ENCODE measurements around the gene CHCHD3. TPM values are rescaled to one million over a fixed set of nuclear protein-coding genes. Genes with fewer than 3 reads are reported as not detected.
"Not testable (repeated sequence)": the region's sequence is repeated elsewhere in the genome, so short reads cannot be mapped to it uniquely, and the experiment has no call there.

Gene CHCHD3
- total and polyA plus RNA-seq, 7 experiments from 2014 or later = 25.6 to 49.7 (median 38.6) TPM

DNA sequence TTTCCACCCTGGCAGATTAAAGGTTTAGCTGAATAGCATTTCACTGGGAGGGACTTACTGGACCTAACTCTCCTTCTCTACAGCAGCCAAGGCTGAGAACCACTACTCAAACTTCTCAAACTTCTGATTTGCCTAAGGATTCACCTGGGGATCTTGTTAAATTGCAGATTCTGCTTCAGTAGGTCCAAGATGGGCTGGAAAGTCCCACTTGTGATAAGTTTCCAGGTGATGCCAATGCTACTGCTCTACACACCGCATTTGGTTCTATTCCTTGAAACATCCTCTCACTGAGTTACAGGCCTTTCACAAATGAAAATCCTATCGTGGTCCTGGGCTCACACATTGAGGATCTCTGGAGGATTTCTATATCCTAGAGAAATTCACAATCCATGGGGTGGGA, 147.9 kb downstream of the CHCHD3 start:
- peaks cover 15 to 69% (median 57%) of the 10 kb centered on the region in 5 donors for H3K36me3 Mint-ChIP-seq
- ATAC-seq (no peak), DNase-seq (no peak)
- Histone ChIP-seq H3K9me3 (ENCODE audit: control insufficient read depth in 2 of 3, low read length in 3 of 3) (peaks cover 0 to 4% (median 0%) of the 10 kb centered on the region in 3 experiments), H3K27ac (ENCODE audit: low read depth, low read length) (no peak overlapping the region), H3K4me1 (ENCODE audit: control insufficient read depth in 2 of 2, insufficient read depth in 2 of 2, low read length in 2 of 2) (no peaks in the 10 kb centered on the region), H3K4me3 (ENCODE audit: low read length) (no peak overlapping the region), H3K36me3 (ENCODE audit: control insufficient read depth in 2 of 3, insufficient read depth in 3 of 3, low read length in 3 of 3) (no peaks in the 10 kb centered on the region), H3K27me3 (ENCODE audit: control insufficient read depth in 2 of 2, insufficient read depth in 2 of 2, low read length in 2 of 2) (no peaks in the 10 kb centered on the region)
- CTCF ChIA-PET = no interaction called here
- H3K27ac Mint-ChIP-seq = no peak overlapping the region
- no peak overlapping the region for H3K4me3 Mint-ChIP-seq
- H3K27me3 Mint-ChIP-seq = no peaks in the 10 kb centered on the region
- peaks cover 0 to 12% (median 6%) of the 10 kb centered on the region in 7 donors for H3K4me1 Mint-ChIP-seq
- POLR2A ChIA-PET = no interaction called here
- H3K9me3 Mint-ChIP-seq = peaks cover 0 to 20% (median 5%) of the 10 kb centered on the region in 11 donors
- intact Hi-C loops (cut with micrococcal nuclease) = no loop called here

GRCh38 chr7:132933072-132933458, 148.8 kb downstream of the CHCHD3 start:
- no peak overlapping the region for H3K4me3 Mint-ChIP-seq
- no peak for DNase-seq
- Histone ChIP-seq H3K27me3 (ENCODE audit: control insufficient read depth in 2 of 2, insufficient read depth in 2 of 2, low read length in 2 of 2) (no peaks in the 10 kb centered on the region), H3K27ac (ENCODE audit: low read depth, low read length) (no peak overlapping the region), H3K4me3 (ENCODE audit: low read length) (no peak overlapping the region), H3K36me3 (ENCODE audit: control insufficient read depth in 2 of 3, insufficient read depth in 3 of 3, low read length in 3 of 3) (no peaks in the 10 kb centered on the region), H3K9me3 (ENCODE audit: control insufficient read depth in 2 of 3, low read length in 3 of 3) (peaks cover 0 to 4% (median 0%) of the 10 kb centered on the region in 3 experiments), H3K4me1 (ENCODE audit: control insufficient read depth in 2 of 2, insufficient read depth in 2 of 2, low read length in 2 of 2) (no peaks in the 10 kb centered on the region)
- peaks cover 11 to 66% (median 53%) of the 10 kb centered on the region in 5 donors for H3K36me3 Mint-ChIP-seq
- H3K27me3 Mint-ChIP-seq = no peaks in the 10 kb centered on the region
- POLR2A ChIA-PET = interaction anchor here (0.6 kb wide), 1 partner anchor 119 kb away, joined by 3 read pairs; no protein-coding TSS in a partner anchor
- intact Hi-C loops (cut with micrococcal nuclease) = no loop called here
- peaks cover 0 to 25% (median 7%) of the 10 kb centered on the region in 11 donors for H3K9me3 Mint-ChIP-seq
- CTCF ChIA-PET = no interaction called here
- ATAC-seq = no peak
- H3K27ac Mint-ChIP-seq = no peak overlapping the region
- peaks cover 0 to 12% (median 6%) of the 10 kb centered on the region in 7 donors for H3K4me1 Mint-ChIP-seq

DNA sequence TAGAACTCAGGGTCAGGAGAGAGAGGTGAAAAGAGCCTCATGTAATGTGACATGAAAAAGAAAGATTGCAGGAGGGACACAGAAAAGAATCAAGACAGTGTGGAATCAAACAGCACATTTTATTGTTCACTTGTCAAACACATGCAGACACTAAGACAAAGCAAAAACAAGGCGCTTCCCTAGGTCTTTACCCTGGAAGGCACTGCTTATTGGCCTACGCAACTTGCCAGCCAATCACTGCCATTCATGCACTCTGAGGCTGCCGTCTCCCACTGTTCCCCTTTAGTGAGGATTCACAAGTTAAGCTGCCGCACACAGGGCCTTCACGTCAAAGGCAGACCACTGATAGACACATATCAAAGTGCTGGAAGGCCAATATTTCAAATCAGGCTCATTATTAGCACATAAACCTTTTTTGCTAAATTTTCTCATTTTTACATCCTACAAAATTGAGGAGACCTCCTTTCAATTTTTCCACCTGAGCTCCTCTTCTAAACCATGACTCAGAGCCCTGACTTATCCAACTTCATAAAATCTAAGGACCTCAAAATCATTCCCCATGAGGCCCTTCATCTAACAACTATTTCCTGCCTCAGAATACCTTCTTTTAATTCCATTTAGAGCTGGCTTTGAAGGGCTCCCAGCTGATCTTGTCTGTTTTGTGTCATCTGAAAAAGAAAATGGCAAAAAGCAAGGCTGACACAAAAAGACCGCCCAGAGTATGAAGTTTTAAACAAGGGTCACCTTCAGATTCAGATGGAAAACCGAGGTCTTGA, 149.4 kb downstream of the CHCHD3 start:
- no peaks in the 10 kb centered on the region for H3K27me3 Mint-ChIP-seq
- Histone ChIP-seq H3K27me3 (ENCODE audit: control insufficient read depth in 2 of 2, insufficient read depth in 2 of 2, low read length in 2 of 2) (no peaks in the 10 kb centered on the region), H3K4me3 (ENCODE audit: low read length) (no peak overlapping the region), H3K27ac (ENCODE audit: low read depth, low read length) (no peak overlapping the region), H3K36me3 (ENCODE audit: control insufficient read depth in 2 of 3, insufficient read depth in 3 of 3, low read length in 3 of 3) (no peaks in the 10 kb centered on the region), H3K4me1 (ENCODE audit: control insufficient read depth in 2 of 2, insufficient read depth in 2 of 2, low read length in 2 of 2) (no peaks in the 10 kb centered on the region), H3K9me3 (ENCODE audit: control insufficient read depth in 2 of 3, low read length in 3 of 3) (peaks cover 0 to 4% (median 0%) of the 10 kb centered on the region in 3 experiments)
- H3K9me3 Mint-ChIP-seq = peaks cover 0 to 26% (median 7%) of the 10 kb centered on the region in 11 donors
- intact Hi-C loops (cut with micrococcal nuclease) = no loop called here
- peaks cover 11 to 70% (median 59%) of the 10 kb centered on the region in 5 donors for H3K36me3 Mint-ChIP-seq
- ChIA-PET POLR2A (interaction anchor here (0.6 kb wide), 1 partner anchor 119 kb away, joined by 3 read pairs; no protein-coding TSS in a partner anchor), CTCF (no interaction called here)
- peaks cover 0 to 12% (median 6%) of the 10 kb centered on the region in 7 donors for H3K4me1 Mint-ChIP-seq
- no peak overlapping the region for H3K27ac Mint-ChIP-seq
- ATAC-seq (no peak), DNase-seq (no peak)
- H3K4me3 Mint-ChIP-seq = no peak overlapping the region

DNA sequence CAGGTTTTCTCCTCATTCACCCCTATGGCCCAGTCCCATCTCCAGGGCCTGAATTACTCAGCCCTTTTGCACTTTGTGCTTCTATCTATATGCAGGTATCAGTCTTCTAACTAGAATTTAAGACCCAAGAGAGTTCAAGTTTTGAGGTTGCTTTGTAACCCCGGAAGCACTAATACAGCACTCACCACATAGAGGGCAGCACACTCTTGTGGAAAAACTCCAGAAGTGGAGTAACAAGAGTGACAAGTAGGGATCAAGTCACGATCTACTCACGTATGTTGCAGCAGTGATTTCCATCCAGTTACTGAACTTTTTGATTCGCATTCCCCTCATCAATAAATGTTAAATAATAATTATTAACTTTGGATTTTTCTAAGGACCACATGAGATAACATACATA, 151.0 kb downstream of the CHCHD3 start:
- ChIA-PET POLR2A (no interaction called here), CTCF (no interaction called here)
- Histone ChIP-seq H3K27ac (ENCODE audit: low read depth, low read length) (no peak overlapping the region), H3K9me3 (ENCODE audit: control insufficient read depth in 2 of 3, low read length in 3 of 3) (peaks cover 0 to under 1% (median 0%) of the 10 kb centered on the region in 3 experiments), H3K36me3 (ENCODE audit: control insufficient read depth in 2 of 3, insufficient read depth in 3 of 3, low read length in 3 of 3) (no peaks in the 10 kb centered on the region), H3K4me1 (ENCODE audit: control insufficient read depth in 2 of 2, insufficient read depth in 2 of 2, low read length in 2 of 2) (no peaks in the 10 kb centered on the region), H3K27me3 (ENCODE audit: control insufficient read depth in 2 of 2, insufficient read depth in 2 of 2, low read length in 2 of 2) (no peaks in the 10 kb centered on the region), H3K4me3 (ENCODE audit: low read length) (no peak overlapping the region)
- Mint-ChIP-seq H3K4me1 (peaks cover 0 to 12% (median 6%) of the 10 kb centered on the region in 7 donors), H3K36me3 (peaks cover 14 to 71% (median 65%) of the 10 kb centered on the region in 5 donors), H3K4me3 (no peak overlapping the region), H3K27ac (no peak overlapping the region), H3K9me3 (peaks cover 0 to 26% (median 6%) of the 10 kb centered on the region in 11 donors), H3K27me3 (no peaks in the 10 kb centered on the region)
- intact Hi-C loops (cut with micrococcal nuclease) = no loop called here
- no peak for ATAC-seq
- no peak for DNase-seq

DNA sequence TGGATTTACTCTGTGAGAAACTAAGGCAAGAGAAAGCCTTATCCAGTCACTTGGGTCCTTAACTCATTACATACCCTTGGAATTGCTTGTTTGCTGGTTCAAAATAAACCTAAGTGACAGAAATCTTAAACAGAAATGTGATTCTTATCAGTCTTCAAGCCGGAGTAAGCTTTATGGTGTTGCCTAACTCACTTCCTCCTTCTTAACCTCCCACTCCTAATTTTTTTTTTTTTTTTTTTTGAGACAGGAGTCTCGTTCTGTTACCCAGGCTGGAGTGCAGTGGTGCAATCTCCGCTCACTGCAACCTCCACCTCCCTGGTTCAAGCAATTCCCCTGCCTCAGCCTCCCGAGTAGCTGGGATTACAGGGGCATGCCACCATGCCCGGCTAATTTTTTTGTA, 151.9 kb downstream of the CHCHD3 start:
- CTCF ChIA-PET; H3K4me3 Mint-ChIP-seq; H3K27me3 ChIP-seq (ENCODE audit: control insufficient read depth in 2 of 2, insufficient read depth in 2 of 2, low read length in 2 of 2); H3K27me3 Mint-ChIP-seq; H3K27ac ChIP-seq (ENCODE audit: low read depth, low read length); H3K4me3 ChIP-seq (ENCODE audit: low read length); ATAC-seq; intact Hi-C loops (cut with micrococcal nuclease); H3K4me1 ChIP-seq (ENCODE audit: control insufficient read depth in 2 of 2, insufficient read depth in 2 of 2, low read length in 2 of 2); H3K9me3 ChIP-seq (ENCODE audit: control insufficient read depth in 2 of 3, low read length in 3 of 3); H3K27ac Mint-ChIP-seq; POLR2A ChIA-PET; H3K36me3 ChIP-seq (ENCODE audit: control insufficient read depth in 2 of 3, insufficient read depth in 3 of 3, low read length in 3 of 3); DNase-seq: not testable (repeated sequence)
- Mint-ChIP-seq H3K4me1 (peaks cover 0 to 12% (median 7%) of the 10 kb centered on the region in 7 donors), H3K36me3 (peaks cover 15 to 71% (median 59%) of the 10 kb centered on the region in 5 donors), H3K9me3 (peaks cover 0 to 21% (median 6%) of the 10 kb centered on the region in 11 donors)

DNA sequence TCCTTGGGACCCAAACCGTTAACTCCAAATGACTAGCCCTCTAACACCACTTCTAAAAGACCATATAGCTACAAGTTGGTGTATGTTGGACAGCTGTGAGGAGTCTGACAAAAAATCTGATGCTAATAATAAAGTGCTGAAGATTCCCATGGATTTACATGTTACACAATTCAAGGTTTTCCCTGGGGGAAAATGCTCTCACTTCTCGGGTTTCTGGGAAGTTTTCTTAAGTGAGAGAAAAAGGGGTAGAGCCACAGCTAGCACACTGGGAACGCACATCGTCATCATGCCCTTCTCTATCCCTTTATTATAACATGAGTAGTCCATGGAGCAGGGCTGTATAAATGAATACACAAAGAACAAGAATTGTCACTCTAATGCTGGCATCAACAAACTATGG, 162.1 kb downstream of the CHCHD3 start:
- ChIA-PET CTCF (no interaction called here), POLR2A (no interaction called here)
- no peak overlapping the region for H3K4me3 ChIP-seq (ENCODE audit: low read length)
- intact Hi-C loops (cut with micrococcal nuclease) = no loop called here
- DNase-seq (no peak), ATAC-seq (no peak)
- Mint-ChIP-seq H3K36me3 (peaks cover 0 to 67% (median 35%) of the 10 kb centered on the region in 5 donors), H3K27ac (no peak overlapping the region), H3K4me3 (no peak overlapping the region), H3K27me3 (no peaks in the 10 kb centered on the region), H3K4me1 (peaks cover 0 to 11% (median 0%) of the 10 kb centered on the region in 7 donors), H3K9me3 (peaks cover 0 to 1% (median 0%) of the 10 kb centered on the region in 11 donors)
- no peaks in the 10 kb centered on the region for H3K4me1 ChIP-seq (ENCODE audit: control insufficient read depth in 2 of 2, insufficient read depth in 2 of 2, low read length in 2 of 2)
- no peaks in the 10 kb centered on the region for H3K9me3 ChIP-seq (ENCODE audit: control insufficient read depth in 2 of 3, low read length in 3 of 3)
- H3K27ac ChIP-seq (ENCODE audit: low read depth, low read length) = no peak overlapping the region
- H3K27me3 ChIP-seq (ENCODE audit: control insufficient read depth in 2 of 2, insufficient read depth in 2 of 2, low read length in 2 of 2) = no peaks in the 10 kb centered on the region
- H3K36me3 ChIP-seq (ENCODE audit: control insufficient read depth in 2 of 3, insufficient read depth in 3 of 3, low read length in 3 of 3) = no peaks in the 10 kb centered on the region

- H3K9me3 Mint-ChIP-seq = peaks cover 0 to 2% (median 0%) of the 10 kb centered on the region in 11 donors
- Histone ChIP-seq H3K27me3 (ENCODE audit: control insufficient read depth in 2 of 2, insufficient read depth in 2 of 2, low read length in 2 of 2) (no peaks in the 10 kb centered on the region), H3K4me1 (ENCODE audit: control insufficient read depth in 2 of 2, insufficient read depth in 2 of 2, low read length in 2 of 2) (no peaks in the 10 kb centered on the region), H3K4me3 (ENCODE audit: low read length) (no peak overlapping the region), H3K9me3 (ENCODE audit: control insufficient read depth in 2 of 3, low read length in 3 of 3) (no peaks in the 10 kb centered on the region), H3K36me3 (ENCODE audit: control insufficient read depth in 2 of 3, insufficient read depth in 3 of 3, low read length in 3 of 3) (no peaks in the 10 kb centered on the region), H3K27ac (ENCODE audit: low read depth, low read length) (no peak overlapping the region)
- H3K27me3 Mint-ChIP-seq = no peaks in the 10 kb centered on the region
- peaks cover 0 to 2% (median 0%) of the 10 kb centered on the region in 7 donors for H3K4me1 Mint-ChIP-seq
- H3K27ac Mint-ChIP-seq = no peak overlapping the region
- POLR2A ChIA-PET = no interaction called here
- no peak overlapping the region for H3K4me3 Mint-ChIP-seq
- peaks cover 8 to 72% (median 53%) of the 10 kb centered on the region in 5 donors for H3K36me3 Mint-ChIP-seq
- CTCF ChIA-PET = no interaction called here
- intact Hi-C loops (cut with micrococcal nuclease) = no loop called here
- ATAC-seq = no peak
- no peak for DNase-seq
These were observed 166.2 kb downstream of the CHCHD3 start for GRCh38 chr7:132915647-132916046.
